Measurements from ENCODE around the gene CBFA2T3.

CBFA2T3 gene

DNA sequence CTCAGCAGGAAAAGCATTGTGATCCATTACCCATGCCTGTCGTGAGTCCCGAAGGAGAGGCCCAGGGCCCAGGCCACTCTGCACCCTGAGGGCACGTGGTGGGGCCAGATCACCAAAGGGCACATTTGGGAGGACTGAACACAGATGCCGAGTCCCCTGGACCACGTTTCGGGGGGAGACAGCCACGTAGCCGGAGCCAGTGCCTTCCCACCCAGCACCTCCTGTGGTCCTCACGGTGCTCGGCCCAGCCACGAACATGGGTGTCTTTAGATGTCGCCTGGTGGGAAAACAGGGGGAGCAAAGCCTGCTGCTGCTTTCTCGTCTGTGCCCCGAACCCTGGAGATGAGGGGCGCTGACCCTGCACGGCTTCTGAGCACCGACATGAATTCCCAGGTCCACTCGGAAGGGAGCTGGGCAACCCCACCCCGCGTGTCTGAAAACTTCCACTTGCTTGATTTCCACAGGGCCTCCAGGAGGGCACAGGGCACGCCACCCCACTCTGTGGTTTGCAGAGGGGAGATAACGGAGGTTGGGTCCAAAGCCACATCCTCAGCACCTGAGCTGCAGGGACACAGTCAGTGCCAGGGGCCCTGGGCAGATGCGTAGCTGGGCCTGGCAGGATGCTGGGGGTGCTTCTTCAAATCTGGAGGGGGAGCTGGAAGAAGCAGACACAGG is 14.4 kb downstream of the CBFA2T3 start:
- no peak for DNase-seq (ENCODE audit: low read depth in 2 of 2)

GRCh38 chr16:88961011-88961410 is 16.0 kb downstream of the CBFA2T3 start:
- DNase-seq (ENCODE audit: low read depth in 2 of 2) = no peak

GRCh38 chr16:88960516-88960915 is 16.5 kb downstream of the CBFA2T3 start:
- no peak for DNase-seq (ENCODE audit: low read depth in 2 of 2)

GRCh38 chr16:88959022-88959421 is 18.0 kb downstream of the CBFA2T3 start:
- DNase-seq (ENCODE audit: low read depth in 2 of 2) = no peak

DNA sequence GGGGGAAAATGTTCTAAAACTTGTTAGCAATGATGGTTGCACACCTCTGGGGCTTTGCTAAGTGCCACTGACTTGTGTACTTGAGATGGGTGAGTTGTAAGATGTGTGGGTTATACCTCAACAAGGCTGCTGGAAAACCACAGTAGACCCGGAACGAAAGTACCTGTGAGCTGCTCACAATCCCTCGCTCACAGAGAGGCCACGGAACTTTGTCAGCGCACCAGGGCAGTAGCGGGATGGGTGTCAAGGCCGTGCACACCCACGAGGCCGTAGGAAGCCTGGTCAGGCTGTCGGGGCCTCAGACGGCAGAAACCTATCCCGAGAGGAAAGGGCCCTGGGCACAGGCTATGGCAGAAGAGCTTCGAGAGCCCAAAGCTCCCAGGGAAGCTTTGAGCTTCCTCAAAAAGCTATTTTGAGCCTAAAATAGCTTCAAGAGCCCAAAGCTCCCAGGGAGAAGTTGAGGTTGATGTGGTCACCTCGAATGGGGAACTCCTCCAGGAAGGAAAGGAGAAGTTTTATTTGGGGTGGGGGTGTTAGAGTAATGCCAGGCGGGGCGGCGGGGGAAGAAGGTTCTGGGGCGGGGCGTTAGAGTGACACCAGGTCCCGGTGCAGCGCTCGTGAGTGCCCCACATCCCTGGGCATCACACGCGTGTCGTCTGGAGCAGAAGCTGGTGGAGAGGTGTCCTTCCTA is 19.0 kb downstream of the CBFA2T3 start:
- no peak for DNase-seq (ENCODE audit: low read depth in 2 of 2)

GRCh38 chr16:88957433-88957767 is 19.6 kb downstream of the CBFA2T3 start:
- no peak for DNase-seq (ENCODE audit: low read depth in 2 of 2)

GRCh38 chr16:88956546-88957432 is 20.2 kb downstream of the CBFA2T3 start:
- no peak for DNase-seq (ENCODE audit: low read depth in 2 of 2)

GRCh38 chr16:88955906-88956305 is 21.1 kb downstream of the CBFA2T3 start:
- no peak for DNase-seq (ENCODE audit: low read depth in 2 of 2)

- no peak for DNase-seq (ENCODE audit: low read depth in 2 of 2)
Observed at GRCh38 chr16:88953003-88953690, 23.9 kb downstream of the CBFA2T3 start.

- no peak for DNase-seq (ENCODE audit: low read depth in 2 of 2)
Observed at GRCh38 chr16:88951989-88952388, 25.0 kb downstream of the CBFA2T3 start.

DNA sequence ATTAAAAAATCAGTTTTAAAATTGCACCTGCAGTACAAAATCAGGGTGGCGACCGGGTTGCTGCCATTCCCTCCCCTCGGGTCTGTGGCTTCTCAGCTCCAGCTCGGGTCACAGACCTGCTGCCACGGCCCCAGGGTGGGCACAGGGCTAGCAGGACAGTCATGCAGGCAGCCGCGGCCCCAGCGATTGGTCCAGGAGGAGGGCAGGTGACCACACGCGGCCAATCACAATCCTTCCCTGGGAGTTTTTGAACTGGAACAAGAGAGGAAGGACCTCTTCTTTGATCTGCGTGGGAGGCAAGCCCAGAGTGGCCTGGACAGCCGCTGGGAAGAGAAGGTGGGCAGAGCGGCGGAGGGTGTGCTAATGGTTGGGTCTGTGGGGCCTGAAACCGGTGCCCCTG is 25.5 kb downstream of the CBFA2T3 start:
- no peak for DNase-seq (ENCODE audit: low read depth in 2 of 2)

DNA sequence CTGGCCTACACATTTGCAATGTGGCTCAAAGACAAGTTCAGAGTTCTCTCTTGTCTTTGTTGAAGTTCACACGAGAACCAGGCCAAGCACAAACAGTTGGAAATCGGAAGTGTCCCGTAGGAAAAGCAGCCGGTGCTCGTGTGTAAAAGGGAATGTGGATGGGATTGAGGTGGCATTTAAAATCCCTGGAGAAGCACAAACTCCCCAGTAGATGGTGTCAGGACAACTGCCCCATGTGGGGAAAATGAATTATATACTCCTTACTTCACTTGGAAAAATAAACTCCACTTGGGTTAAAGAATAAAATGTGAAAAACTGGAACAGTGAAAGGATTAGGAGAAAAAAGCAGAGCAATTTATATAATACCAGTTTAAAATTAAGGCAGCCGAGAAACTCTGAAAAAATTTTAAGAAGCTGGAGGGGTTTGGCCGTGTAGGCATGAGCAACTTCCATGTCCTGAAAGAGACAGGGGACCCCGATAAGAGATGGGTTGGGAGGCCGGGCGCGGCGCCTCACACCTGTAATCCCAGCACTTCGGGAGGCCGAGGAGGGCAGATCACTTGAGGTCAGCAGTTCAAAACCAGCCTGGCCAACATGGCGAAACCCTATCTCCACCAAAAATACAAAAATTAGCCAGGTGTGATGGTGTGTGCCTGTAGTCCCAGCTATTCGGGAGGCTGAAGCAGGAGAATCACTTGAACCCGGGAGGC is 28.1 kb downstream of the CBFA2T3 start:
- DNase-seq (ENCODE audit: low read depth in 2 of 2) = no peak

DNA sequence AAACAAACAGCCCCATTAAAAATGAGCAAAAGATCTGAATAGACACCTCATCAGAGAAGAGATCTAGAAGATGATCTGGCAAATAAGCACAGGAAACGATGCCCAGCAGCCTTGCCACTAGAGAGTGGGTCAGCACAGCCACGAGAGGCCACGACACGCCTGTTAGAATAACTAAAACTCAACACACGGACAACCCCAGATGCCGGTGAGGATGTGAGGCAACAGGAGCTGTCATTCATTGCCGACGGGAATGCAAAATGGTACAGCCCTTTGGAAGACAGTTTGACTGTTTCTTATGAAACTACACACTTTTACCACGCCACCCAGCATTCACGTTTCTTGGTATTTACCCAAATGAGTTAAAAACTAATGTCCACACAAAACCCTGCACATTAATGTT is 31.5 kb downstream of the CBFA2T3 start:
- no peak for DNase-seq (ENCODE audit: low read depth in 2 of 2)

DNA sequence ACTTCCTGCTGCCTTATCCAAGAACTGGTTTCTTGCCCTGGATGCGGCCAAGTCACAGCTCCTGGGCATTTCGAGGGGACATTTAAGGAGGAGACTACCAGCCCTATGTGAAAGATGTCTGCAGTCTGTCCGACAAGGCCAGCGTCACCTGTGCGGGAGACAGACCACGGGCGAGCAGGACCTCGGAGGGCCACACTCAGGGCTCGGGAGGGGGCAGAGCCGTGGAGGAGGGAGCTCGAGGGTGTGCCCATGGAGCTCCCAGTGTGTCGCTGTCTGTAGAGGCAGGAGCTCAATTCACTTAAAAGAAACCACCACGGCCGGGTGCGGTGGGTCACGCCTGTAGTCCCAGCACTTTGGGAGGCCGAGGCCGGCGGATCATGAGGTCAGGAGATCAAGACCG is 33.3 kb downstream of the CBFA2T3 start:
- no peak for DNase-seq (ENCODE audit: low read depth in 2 of 2)

- DNase-seq (ENCODE audit: low read depth in 2 of 2) = no peak
Observed at GRCh38 chr16:88943131-88943664, 33.8 kb downstream of the CBFA2T3 start.

DNA sequence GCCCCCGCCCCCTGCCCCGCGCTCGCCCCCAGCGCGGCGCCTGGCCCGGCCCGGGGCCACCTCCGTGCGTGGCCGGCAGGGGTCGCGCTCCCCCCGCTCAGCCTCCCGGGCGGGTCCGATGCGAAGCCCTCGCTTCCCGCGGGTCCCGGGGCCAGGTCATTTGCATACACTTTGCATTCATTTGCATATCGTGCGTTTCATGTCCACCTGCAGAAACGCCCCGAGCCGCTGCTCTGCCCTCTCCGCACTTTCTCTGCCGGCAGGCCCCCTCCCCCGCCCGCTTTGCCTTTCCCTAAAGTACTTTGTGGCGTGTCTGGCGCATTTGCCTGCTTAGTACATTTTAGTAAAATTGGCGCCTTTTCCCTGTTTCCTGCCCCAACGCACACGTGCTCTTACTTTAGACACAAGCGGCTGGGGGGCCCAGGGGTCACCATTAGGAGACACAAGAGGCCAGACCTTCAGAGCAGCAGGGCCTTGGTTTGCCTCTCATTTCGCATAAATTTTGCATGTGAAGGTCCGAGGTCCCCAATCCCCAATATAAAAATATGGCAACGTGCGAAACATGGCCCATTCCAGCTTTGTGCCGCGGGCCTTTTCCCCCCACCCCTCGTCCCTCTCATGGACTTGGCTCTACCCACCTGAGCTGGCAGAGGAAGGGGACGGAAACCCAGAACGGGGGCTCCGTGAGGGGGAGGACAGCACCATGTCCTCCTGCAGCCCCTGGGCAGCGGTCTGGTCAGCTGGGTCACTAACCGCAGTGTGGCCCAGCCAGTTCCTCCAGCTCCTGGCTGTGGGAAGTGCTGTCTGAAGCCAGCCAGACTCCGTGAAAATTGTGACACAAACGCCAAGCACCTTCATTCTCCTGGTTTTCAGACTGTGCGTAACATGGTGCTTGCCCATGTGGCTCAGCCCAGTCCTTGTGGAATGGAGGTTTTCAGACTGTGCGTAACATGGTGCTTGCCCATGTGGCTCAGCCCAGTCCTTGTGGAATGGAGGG is 34.8 kb downstream of the CBFA2T3 start:
- DNase-seq (ENCODE audit: low read depth in 2 of 2) = peak in 1 of 2 donors; percentile 26

GRCh38 chr16:88940862-88941817 is 35.9 kb downstream of the CBFA2T3 start:
- no peak for DNase-seq (ENCODE audit: low read depth in 2 of 2)

DNA sequence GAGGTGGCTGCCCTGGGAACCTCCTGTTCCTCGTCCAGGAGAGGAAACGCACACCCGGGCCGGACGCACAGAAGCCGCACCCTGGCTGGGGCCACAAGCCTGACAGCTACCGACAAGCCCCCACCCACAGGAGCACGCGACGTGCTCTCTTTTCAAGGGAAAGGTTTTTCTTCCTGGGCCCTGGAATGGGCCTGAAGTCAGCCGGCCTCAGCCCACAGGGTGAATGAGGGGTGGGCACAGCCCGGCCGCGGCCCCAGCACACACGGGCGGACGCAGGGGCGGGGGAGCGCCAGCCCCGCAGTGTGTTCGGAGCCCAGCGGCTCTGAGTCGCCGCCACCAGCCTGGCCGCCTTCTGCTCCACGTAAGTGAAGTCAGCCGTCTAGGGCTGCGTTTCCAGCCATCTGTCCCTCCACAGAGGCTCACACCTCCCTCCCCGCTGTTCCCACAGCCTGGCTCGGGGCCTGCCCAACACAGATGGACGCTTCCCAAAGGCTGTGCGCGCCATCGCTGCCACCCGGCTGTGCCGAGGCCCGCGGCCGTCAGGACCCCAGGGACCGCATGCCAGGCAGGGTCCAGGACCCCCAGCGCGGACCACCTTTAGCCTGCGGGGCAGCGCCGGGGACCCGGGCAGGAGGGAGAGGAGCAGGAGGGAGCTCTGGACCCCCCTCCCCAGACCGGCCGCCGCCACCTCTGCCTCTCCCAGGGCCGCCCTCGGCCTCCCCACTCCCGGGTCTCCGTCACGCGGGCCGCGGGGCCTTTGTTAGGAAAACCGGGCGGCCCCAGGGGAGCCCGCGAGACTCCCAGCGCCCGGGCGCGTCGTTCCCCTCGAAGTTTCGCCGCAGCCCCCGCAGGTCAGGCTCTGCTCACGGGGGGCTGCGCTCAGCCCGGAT is 36.8 kb downstream of the CBFA2T3 start:
- DNase-seq (ENCODE audit: low read depth in 2 of 2) = no peak
